Mononuclear cell (primary cell): ENCODE results near the gene RNF11. TPM values are rescaled to one million over a fixed set of nuclear protein-coding genes. Genes with fewer than 3 reads are reported as not detected.

Experiments
- H3K27me3 ChIP-seq: 2 replicates; pipeline ENCODE4 v1.6.0; 2011; ENCODE audit warnings: low read length, control low read depth; ENCODE audit not compliant: insufficient read depth
- H3K4me1 ChIP-seq: 2 replicates; pipeline ENCODE4 v1.5.1; 2011; ENCODE audit warnings: mild to moderate bottlenecking, low read length, control low read depth; ENCODE audit not compliant: insufficient read depth
- H3K4me3 ChIP-seq: 2 replicates; pipeline ENCODE4 v1.5.1; 2011; ENCODE audit warnings: mild to moderate bottlenecking, low read length, moderate library complexity
- H3K9me3 ChIP-seq: 2 replicates; pipeline ENCODE4 v1.5.1; 2011; ENCODE audit warnings: low read depth, mild to moderate bottlenecking, control low read depth, low read length
- total RNA-seq: library from RNA; depleted of rRNA; stranded (reverse); fragments of >200 nt; gene quantifications from one replicate; pipeline ENCODE4 v1.2.3, GENCODE V29; 2012

RNF11 gene
- total RNA-seq, 1 donor = 134 TPM

DNA sequence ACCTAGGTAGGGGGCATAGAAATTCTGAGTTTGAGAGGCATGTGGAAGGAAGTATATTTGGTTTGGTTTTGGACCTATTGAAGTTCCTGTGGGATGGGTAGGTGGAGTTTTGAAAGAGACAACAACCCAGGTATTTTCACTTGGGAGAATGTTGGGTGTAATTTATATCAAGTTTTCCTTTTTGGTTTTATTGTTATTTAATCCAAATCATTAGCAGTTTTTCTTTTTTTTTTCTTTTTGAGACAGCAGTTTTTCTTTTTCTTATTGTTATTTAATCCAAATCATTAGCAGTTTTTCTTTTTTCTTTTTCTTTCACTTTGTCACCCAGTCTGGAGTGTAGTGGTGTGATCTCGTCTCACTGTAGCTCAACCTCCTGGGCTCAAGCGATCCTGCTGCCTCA, 30.1 kb downstream of the RNF11 start:
- no peaks in the 10 kb centered on the region for H3K27me3 ChIP-seq
- no peaks in the 10 kb centered on the region for H3K9me3 ChIP-seq
- H3K4me1 ChIP-seq = peaks cover 55% of the 10 kb centered on the region
- no peak overlapping the region for H3K4me3 ChIP-seq

DNA sequence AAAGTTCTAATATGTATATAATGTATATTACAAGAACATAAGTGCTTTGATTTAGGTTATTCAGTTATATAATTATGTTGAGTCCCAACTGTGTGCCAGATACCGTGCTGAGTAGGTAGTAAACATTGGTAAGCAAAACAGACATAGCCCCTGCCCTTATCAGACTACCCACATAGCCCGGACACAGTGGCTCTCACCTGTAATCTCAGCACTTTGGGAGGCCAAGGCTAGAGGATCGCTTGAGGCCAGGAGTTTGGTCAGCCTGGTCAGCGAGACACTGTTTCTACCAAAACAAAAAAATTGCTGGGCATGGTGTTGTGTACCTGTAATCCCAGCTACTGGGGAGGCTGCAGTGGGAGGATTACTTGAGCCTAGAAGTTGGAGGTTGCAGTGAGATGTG, 30.7 kb downstream of the RNF11 start:
- H3K4me1 ChIP-seq = peaks cover 55% of the 10 kb centered on the region
- H3K27me3 ChIP-seq = no peaks in the 10 kb centered on the region
- H3K4me3 ChIP-seq = no peak overlapping the region
- no peaks in the 10 kb centered on the region for H3K9me3 ChIP-seq

DNA sequence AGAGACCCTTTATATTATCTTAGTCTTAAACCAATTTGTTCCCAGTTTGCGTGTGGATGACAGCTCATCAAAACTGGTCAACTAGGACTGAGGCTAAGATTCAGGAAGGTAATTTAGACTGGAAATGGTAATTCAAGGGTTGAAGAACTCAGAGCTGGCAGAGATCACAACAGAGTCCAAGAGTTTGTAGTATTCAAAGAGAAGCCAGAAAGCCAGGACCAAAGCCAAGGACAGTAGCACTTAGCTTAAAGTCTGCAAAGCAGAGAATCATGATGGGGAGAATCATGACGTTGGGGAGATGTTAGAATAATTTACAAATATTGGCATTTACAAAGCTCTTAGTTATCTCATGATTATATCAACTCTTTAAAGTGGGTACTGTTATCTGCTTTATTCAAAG, 32.6 kb downstream of the RNF11 start:
- H3K4me1 ChIP-seq = peaks cover 49% of the 10 kb centered on the region
- H3K4me3 ChIP-seq = no peak overlapping the region
- H3K9me3 ChIP-seq = no peaks in the 10 kb centered on the region
- H3K27me3 ChIP-seq = no peaks in the 10 kb centered on the region

DNA sequence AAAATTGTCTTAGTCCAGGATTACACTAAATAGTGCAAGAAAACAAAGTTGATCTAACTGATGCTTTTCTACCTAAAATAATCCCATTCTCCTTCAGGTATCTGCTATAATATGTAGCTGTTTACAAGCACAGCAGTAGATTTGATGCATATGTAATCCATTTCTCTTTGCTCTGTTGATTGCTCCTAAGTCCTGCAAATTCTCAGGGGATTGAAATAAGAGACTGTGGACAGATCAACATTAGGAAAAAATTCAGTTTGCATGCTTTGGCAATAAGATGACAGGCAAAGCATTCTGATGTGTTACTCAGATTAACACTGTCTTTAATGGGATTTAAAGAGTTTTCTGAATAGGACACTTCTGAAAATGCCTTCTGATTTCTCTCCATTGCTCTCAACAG, 34.7 kb downstream of the RNF11 start:
- Histone ChIP-seq H3K27me3 (no peaks in the 10 kb centered on the region), H3K4me3 (no peak overlapping the region)

DNA sequence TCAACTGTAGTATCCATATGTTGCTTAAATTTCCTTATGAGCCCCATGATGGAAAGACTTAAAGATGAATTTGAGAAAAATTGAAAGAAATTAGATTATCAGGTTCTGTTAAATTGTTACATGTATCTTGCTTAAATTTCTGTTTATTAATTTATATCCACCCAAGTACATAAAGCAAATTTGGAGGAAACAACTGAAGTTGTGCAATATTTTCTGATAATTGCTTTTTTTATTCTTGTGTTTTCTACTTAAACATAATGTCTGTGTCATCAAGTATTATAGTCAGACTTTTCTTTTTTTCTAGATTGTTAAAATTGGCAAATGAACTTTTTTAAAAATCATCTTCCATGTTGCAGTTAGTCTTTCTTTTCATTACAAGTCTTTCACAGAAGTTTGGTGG, 36.8 kb downstream of the RNF11 start:
- H3K9me3 ChIP-seq = no peaks in the 10 kb centered on the region
- no peaks in the 10 kb centered on the region for H3K27me3 ChIP-seq
- peaks cover 12% of the 10 kb centered on the region for H3K4me1 ChIP-seq
- H3K4me3 ChIP-seq = no peak overlapping the region

More for the DNA sequence above, 34.7 kb downstream of the RNF11 start:
- H3K4me1 ChIP-seq = peaks cover 34% of the 10 kb centered on the region
- H3K9me3 ChIP-seq = no peaks in the 10 kb centered on the region

DNA sequence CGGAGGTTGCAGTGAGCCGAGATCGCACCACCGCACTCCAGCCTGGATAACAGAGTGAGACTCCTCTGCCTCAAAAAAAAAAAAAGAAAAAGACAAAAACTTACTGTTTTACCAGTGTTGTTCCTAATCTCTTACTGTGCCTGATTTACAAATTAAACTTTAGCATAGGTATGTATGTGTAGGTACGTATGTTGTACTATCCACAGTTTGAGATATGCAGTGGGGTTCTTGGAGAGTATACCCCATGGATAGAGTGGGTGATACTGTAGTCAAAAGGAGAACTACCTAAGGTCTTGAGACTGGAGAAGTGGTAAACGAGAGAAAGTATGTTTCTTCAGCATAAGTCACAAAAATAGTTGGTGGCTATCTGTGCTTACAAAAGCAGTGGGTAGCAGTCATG, 38.6 kb downstream of the RNF11 start:
- H3K4me3 ChIP-seq = no peak overlapping the region
- no peaks in the 10 kb centered on the region for H3K9me3 ChIP-seq
- H3K4me1 ChIP-seq = no peaks in the 10 kb centered on the region
- H3K27me3 ChIP-seq = no peaks in the 10 kb centered on the region

DNA sequence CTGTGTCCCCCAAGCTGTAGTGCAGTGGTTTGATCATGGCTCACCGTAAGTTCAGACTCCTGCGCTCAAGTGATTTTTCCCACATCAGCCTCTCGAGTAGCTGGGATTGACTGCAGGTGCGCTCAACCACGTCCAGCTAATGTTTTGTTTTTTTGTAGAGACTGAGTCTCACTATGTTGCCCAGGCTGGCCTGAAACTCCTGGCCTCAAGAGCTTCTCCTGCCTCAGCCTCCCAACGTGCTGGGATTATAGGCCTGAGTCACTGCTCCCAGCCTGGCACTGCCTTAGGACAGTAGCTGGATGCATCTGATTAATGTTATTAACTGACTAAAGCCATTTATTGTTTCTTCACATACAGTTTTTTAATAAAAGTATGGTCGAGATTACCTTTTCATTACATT, 40.2 kb downstream of the RNF11 start:
- H3K9me3 ChIP-seq = no peaks in the 10 kb centered on the region
- H3K4me1 ChIP-seq = no peaks in the 10 kb centered on the region
- no peak overlapping the region for H3K4me3 ChIP-seq
- no peaks in the 10 kb centered on the region for H3K27me3 ChIP-seq

DNA sequence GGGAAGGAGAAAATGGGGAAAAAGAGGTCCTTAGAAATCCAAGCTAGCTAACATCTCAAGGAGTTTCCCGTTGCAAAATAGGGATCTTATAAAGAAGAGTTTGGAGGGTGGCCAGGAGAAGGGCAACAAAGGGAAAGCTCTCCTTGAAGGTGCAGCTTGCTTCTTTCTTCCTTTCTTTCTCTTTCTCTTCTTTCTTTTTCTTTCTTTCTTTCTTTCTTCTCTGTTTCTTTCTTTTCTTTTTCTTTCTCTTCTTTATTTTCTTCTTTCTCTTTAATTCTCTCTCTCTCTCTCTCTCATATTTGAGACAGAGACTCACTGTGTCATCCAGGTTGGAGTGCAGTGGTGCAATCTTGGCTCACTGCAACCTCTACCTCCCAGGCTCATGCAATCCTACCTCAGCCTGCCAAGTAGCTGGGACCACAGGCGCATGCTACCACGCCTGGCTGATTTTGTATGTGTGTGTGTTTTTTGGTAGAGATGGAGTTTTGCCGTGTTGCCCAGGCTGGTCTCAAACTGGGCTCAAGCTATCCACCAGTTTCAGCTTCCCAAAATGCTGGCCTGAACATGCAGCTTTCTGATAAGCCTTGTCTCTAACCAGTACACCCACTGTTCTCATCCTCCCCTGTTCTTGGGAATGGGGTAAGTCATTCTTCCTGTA, 44.4 kb downstream of the RNF11 start:
- no peaks in the 10 kb centered on the region for H3K9me3 ChIP-seq
- H3K4me1 ChIP-seq = no peaks in the 10 kb centered on the region
- no peaks in the 10 kb centered on the region for H3K27me3 ChIP-seq
- no peak overlapping the region for H3K4me3 ChIP-seq

DNA sequence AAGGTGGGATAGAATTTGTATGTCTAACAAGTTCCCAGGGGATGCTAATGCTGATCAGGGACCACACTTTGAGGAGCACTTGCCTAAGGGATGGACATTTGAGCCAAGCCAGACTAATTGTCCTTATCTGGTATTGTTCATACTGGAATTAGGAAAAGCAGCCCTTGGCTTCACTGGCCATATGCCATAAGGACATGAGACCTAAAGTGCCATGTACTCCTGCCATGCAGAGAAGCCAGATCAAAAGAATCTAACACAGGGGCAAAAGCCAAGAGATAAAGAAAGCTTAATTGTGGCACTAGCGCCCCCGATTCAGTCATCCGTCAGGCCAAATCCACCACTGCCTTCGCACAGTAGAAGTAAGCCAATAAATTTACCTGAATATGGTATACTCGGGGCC, 45.7 kb downstream of the RNF11 start:
- Histone ChIP-seq H3K4me1 (no peaks in the 10 kb centered on the region), H3K27me3 (no peaks in the 10 kb centered on the region), H3K9me3 (no peaks in the 10 kb centered on the region), H3K4me3 (no peak overlapping the region)

DNA sequence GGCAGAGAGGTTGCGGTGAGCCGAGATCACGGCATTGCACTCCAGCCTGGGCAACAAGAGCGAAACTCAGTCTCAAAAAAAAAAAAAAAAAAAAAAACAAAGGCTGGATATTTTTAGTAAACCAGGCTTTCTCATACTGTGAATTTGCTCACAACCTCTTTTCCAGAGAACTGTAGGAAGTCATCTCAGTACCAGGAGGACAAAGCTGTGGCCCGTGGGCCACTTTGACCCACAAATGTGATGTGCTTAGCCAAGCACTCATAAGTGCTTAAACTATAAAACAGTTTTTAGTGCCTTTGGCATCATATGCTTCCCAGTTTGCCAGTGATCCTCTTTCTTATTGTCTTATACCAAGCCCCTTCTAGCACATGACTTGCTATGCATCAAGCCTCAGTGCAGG, 46.5 kb downstream of the RNF11 start:
- Histone ChIP-seq H3K9me3 (no peaks in the 10 kb centered on the region), H3K27me3 (no peaks in the 10 kb centered on the region), H3K4me1 (no peaks in the 10 kb centered on the region), H3K4me3 (no peak overlapping the region)

DNA sequence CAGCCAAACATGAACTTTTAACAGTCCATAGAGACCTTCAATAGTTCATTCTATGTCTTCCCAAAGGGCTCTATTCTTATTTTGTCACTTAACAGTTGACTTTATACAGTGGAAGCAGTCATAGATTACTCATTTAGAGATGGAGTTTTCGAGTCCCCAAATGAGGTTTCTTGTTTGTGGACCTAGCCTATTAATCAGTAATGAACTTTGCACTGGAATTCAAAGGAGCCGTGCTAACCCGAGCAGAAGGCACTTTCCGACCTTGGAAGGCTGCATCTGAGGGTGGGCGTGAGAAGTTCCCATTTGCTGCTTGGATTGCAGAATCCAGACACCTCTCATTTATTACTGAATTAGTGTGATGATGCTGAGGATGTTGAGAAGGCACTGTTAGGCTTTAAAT, 47.9 kb downstream of the RNF11 start:
- no peaks in the 10 kb centered on the region for H3K27me3 ChIP-seq
- no peak overlapping the region for H3K4me3 ChIP-seq
- no peaks in the 10 kb centered on the region for H3K4me1 ChIP-seq
- H3K9me3 ChIP-seq = no peaks in the 10 kb centered on the region

DNA sequence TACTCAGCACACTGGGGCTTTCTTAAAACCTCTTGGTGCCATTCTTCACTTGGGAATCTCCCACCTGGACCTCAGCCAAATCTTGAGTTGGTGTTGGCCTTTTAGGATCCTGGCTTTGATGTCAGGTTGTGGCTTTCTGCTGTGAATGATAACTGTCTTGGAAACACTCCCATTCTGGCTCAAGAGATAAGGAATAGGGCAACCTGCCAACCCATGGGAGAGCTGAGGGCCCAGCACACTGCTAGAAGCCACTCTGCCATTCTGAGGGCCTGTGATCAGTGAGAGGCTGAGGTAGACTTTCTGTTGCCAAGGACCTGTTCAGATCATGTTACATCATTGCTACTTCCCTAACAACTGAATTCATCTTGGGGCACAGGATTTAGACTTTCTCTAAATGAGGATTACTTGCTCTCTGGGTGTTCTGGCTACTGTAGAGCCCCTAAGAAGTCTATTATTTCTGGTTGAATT, 48.4 kb downstream of the RNF11 start:
- Histone ChIP-seq H3K4me1 (no peaks in the 10 kb centered on the region), H3K4me3 (no peak overlapping the region), H3K27me3 (no peaks in the 10 kb centered on the region), H3K9me3 (no peaks in the 10 kb centered on the region)

DNA sequence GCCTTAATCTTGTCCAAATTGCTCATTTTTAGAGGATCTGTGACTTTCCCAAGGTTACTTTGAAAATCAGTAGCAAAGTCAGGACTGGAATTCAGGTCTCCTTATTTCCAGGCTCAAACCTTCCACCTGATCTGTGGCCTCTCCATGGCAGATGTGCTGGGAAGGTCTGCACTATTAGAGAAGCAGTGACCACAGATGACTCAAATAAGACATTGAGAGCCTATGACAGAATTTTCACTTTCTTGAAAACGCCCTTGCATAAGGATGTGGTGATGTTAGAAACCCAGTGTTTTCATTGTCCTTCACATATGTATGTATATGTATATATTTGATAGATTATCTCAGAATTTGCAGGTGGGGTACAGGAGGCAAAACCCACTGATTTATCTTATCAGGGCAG, 49.0 kb downstream of the RNF11 start:
- Histone ChIP-seq H3K27me3 (no peaks in the 10 kb centered on the region), H3K9me3 (no peaks in the 10 kb centered on the region), H3K4me1 (no peaks in the 10 kb centered on the region), H3K4me3 (no peak overlapping the region)

DNA sequence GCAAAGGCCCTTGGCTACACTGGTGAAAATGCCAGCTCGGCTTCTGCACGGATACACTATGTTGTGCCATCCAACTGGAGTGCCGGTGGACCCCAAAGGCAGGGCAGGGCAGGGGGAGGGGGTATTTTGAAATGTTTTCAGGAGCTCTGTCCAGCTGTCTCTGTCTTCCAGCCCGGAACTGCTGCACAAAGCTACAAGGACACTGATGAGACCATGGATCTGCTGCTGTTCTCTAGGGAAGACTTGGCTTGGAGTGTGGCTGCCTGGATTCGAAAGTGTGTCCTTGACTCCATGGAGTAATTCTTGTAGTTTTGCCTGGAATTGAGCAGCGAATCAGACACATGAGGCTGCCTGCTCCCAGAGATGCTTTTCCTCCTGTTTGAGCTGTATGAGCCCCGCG, 51.9 kb downstream of the RNF11 start:
- Histone ChIP-seq H3K27me3 (no peaks in the 10 kb centered on the region), H3K4me3 (no peak overlapping the region), H3K4me1 (no peaks in the 10 kb centered on the region), H3K9me3 (no peaks in the 10 kb centered on the region)

DNA sequence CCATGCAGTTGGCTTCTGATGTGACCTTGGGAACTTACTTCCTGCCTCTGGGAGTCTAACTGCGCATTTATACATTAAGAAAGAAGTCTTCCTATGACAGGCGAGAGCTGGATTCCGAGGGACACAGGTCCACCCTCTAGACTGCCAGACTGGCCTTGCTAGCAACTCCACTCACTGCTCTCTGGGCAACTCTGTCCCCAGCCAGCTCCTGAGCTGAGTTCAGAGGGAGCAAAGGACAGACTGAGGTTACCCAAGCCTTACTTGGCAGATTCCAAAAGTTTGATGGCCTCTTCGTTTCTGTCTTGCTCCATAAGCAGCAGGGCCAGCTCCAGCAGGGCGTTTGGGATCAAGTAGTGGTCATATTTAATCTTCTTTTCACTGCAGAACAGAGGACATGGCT, 52.5 kb downstream of the RNF11 start:
- Histone ChIP-seq H3K4me3 (no peak overlapping the region), H3K4me1 (no peaks in the 10 kb centered on the region), H3K9me3 (no peaks in the 10 kb centered on the region), H3K27me3 (no peaks in the 10 kb centered on the region)

DNA sequence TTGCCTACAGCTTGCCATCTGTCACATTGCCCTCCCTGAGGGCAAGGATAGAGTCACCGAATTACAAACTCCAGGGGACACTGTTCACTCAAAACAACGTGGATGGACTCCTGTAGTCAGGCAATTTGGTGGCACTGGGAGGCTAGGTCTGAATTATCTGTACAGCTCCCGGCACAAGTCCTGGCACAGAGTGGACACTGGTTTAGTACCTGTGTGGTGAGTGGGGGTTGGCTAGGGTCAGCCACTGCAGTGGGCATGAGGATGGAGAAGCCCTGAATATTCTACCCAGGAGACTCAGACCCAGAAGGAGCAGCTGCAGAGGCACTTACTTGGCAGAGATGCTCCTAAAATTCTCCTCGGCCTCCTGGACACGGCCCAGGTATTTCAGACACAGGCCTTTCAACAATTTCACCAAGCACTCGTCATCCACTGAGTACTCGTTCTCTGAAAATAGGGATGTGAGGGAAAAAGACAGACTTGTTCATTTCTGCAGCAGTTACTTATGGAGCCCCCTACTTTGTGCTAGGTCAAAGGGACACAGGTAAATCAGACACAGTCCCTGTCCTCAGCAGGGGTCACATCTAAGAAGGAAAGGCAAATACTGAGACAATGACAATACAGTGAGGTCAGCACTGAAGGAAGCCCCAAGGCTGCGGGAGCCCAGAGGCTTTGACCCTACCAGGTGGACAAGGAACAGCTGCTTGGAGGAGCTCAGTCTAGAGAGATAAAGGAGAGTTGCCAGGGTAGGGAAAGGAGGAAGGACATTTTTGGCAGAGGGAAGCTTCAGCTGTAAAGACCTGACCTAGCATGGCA, 53.8 kb downstream of the RNF11 start:
- no peak overlapping the region for H3K4me3 ChIP-seq

More for the DNA sequence above, 53.8 kb downstream of the RNF11 start:
- Histone ChIP-seq H3K9me3 (no peaks in the 10 kb centered on the region), H3K27me3 (no peaks in the 10 kb centered on the region), H3K4me1 (no peaks in the 10 kb centered on the region)
